ENCODE results near the gene GIT2.
"Not testable (repeated sequence)": the region's sequence is repeated elsewhere in the genome, so short reads cannot be mapped to it uniquely, and the experiment has no call there.

The GIT2 gene

DNA sequence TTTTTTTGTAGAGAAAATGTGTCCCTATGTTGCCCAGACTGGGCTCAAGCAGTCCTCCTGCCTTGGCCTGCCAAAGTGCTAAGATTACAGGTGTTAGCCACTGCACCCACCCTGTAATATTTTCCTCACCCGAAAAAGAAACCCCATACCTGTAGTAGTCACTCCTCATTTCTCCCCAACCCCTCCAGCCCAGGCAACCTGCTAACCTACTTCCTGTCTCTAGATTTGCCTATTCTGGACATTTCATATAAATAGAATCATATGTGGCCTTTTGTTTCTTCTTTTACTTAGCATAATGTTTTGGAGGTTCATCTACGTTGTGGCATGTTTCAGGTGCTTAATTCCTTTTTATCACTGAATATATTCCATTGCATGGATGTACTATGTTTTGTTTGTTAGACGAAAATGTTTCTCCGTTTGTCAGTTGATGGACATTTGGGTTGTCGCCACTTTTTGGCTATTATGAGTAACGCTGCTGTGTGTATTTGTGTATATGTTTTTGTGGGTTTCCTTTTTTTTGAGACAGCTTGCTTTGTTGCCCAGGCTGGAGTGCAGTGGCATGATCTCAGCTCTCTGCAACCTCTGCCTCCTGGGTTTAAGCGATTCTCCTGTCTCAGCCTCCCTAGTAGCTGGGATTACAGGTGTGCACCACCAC lies 9.3 kb upstream of the GIT2 start:
- DNase-seq, result no peak

DNA sequence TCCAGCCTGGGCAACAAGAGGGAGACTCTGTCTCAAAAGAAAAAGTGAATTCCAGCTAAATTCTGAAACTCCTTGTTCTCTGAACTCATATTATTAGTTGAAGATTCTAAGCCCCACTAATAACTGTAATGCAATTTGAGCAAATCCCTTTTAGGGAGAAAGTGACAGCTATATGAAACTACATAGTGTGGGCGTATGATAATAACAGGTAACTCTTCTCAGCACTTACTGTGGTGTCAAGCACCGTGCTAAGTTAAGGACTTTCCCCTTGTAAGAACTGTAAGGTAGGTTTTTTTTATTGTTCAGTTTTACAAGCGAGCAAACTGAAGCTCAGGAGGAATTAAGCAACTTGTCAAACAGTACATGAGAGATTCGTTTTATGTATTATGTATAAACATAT lies 8.4 kb upstream of the GIT2 start:
- DNase-seq, result no peak

DNA sequence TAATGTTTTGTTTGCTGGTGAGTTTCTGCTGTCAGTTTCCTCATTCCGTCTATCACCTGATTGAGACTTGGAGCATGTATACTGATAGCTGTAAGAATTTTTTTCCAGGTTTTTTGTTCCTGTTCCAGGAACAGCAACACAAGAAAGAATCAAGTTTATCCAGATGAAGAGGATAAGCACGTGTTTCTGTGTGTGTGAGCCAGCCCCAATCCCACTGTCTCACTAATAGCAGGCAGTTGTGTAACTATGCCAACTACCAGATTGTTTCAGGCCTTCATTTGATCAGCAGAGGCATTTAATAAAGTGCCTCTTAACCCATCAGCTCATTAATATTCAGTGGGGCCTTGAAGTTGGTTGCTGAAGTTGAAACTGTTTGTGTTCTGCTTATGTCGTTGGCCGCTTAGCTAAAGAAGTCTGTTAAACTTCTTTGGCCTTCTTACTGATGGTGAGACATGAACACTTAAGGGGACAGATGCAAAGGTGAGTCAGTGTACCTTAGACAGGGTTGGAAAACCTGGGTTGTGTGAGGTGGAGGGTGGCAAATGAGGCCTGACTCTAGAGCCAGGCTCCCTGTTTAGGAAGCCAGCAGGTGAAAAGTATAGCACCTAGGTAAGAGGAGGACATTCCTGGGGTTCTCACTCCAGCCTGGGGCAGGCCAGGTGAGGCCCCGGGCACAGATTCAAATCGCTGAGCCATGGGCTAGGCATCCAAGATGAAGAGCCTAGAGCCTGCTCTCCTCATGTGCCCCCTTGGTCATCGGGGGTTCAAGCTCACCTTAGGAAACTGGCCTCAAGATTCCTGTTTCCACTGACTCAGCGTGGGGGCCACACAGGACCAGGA lies 6.7 kb upstream of the GIT2 start:
- no peak for DNase-seq

DNA sequence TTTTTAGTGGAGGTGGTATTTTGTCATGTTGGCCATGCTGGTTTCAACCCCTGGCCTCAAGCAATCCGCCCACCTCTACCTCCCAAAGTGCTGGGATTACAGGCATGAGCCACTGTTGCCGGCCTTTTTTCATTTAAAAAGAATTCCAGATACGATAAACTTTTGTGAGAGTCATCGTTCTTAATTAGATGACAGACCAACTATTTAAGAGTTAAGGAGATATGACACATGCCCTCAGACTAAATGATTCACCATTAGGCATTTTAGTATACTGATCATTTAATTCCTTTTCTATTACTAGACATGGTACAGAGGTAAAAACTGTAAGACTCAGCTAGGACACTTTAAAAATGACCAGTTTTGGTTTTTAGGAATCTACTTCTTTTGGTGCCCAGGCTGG lies 5.4 kb upstream of the GIT2 start:
- no peak for DNase-seq

DNA sequence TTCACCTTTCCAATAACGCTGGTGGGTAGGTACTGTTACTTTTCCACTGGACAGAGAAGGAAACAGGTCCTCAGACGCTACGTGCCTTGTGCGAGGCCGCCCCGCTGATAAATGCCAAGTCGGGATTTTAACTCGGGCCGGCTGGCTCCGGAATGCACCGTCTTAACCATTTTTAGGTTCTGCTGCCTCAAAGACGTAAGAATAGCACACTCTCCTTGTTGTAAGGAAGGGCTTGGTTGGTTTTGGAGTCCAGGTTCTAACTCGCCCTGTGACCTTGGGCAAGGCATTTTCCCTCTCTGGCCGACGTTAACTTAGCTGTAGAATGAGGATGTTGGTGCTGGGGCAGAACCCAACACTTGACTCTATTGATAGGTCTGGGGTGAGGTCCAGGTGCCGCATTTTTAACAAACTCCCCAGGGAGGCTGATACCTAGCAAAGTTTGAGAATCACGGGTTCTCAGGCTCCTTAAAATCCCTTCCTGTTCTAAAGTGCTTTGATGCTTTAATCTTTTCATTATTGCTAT lies 3.9 kb upstream of the GIT2 start:
- DNase-seq, result peak; percentile 33

DNA sequence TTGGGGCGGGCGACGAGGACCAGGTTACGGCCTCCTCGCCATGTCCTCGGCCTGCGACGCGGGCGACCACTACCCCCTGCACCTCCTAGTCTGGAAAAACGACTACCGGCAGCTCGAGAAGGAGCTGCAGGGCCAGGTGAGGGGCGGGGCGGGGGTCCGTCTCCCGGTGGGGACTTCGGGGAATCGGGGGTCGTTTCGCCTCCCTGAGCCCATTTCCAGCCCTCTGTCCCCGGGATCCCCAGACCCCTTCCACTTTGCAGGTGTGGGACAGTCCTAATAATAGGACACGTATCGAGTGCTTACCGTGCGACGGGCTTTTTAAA lies 3.4 kb upstream of the GIT2 start:
- DNase-seq, result no peak

DNA sequence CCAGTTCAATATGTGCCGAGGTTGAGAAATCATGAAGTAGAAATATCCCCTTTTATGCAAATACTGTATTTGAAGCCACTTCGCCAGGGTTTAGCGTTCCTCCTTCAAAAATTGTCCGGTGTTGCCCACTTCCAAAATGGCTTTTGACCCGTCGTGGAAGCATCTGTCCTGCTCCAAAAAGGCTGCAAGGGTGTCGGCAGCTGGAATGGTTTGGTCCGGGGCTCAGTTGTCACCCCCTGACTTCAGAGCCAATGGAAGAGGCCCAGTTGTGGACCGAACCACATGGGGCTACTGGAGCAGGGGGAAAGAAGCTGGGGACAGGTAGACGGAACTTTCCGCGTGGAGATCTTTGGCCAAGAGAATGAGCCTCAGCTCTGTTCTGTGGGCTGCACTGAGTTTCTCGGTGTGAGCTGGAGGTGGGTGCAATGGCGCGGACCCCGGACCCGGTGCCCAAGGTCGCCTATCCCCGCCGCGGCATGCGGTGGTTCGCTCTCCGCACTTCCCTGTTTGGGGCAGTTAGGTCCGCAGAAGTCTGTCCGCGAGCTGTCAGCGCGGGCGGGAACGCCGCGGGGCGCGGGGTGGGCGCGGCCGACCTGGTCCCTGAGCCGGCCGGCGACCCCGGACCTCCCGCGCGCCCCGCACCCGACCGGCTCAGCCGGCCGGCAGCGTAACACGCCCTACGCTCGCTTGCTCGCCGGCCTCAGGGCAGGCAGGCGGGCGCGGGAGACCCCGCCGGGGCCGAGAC lies 2.9 kb upstream of the GIT2 start, which contains the start of gene ANKRD13A:
ANKRD13A (plus strand) TSS at position 527 of the 745 bp plus-strand sequence. CDS start 259 bp downstream, outside the sequence.
- DNase-seq, result peak; percentile 85

DNA sequence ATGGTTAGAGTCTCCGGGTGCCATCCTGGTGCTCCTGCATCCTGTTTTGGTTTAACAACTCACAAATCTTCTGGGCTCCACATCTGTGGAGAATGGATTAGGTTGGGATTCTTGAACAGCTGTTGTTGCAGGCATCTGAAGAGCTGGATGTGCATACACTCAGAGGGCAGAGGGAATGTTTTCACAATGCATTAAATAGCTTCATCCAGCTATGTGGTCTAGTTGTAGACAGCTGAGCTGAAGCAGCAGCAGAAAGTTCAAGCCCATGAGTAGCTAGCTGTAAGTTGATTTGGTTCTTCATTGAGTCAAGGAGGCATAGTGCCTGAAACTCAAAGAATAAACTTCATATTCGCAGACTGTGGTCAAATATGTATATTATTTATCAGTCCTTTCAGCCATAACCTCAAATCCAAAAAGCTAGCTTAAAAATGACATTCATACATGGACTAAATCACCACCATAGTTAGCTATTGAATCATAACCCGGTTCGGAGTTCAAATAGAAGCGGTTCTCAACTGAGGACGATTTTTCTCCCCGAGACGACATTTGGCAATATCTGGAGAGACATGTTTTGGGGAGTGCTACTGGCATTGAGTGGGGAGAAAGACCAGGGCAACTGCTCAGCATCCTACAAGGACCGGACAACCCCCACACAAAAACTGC lies 2.2 kb upstream of the GIT2 start:
- no peak for DNase-seq

DNA sequence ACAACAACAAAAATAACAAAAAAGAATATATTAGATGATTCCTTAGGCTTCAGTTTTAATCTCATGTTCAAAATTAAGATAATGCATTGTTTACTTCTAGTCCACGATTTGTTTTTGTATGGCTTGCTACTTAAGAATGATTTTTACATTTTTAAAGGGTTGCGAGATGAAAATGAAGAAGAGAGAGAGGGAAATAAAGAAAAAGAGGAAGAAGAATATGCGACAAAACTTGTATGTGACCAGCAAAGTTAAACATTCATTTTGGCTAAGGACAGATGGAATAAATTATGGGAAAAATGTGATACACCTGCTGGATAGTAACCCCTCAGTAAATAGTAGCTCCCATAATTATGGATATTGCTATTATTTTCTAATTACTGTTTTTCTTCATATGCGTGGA lies 1.2 kb upstream of the GIT2 start:
- no peak for DNase-seq

DNA sequence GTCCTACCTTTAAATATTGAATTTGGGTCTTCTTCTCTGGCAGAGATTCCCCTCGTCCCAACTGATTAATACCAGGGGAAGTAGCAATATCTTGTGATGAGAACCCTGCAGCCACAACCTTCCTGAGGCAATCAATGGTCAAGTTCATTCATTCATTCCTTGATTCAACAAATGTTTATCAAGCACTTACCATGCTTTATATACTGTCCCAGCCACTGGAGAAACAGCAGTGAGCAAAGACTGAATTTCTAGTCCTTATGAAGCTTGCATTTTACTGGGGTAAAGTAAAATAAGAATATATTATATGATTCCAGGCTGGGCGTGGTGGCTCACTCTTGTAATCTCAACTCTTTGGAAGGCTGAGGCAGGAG lies 300 bp upstream of the GIT2 start:
- DNase-seq, result no peak

DNA sequence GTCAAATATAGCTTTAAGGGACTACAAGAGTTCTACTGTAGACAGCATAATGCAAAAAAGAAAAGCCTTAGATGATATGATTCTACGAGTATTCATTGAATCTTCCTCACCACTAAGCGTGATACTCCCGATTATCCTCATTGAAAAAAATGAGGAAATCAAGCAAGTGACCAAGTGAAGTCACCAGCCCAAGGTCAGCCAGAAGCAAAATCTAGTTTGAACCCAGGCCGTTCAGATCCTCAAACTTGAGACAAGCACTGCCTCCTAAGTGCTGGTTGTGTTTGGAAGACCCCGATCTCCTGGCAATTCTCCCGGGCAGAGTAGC lies 845 bp downstream of the GIT2 start:
- no peak for DNase-seq

DNA sequence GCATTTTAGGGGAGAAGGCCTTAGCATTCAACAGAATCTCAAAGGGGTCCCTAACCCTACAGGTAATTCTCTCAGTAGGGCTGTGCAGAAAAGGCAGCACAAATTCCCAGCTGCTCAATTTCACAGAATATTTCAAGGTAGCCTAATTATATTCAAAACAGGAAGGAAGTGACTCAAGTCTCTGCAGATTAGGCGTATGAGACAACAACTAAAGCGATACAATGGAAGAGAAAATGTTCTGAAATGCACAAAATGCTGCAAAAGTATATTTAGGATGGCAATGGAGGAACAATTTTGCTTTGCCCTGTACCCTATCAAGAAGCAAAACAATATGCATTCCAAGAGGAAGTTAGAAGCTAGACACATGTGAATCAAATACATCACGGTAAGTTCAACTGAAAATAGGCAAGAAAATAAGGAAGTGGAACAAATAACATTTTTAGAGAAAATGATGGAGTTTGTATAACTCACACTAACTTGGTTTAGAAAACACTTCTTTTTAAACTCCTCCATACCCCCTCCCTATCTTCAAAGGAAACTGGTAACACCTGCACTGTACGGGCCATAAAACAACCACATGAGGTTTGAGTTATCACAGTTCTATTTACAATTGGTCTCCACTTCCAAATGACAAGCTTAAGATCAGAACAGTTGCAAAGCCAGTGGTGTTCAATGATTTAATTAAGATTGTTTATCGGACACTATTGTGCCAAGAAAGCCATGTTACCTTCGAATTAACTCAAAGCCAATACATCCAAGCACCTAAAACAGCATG lies 1.6 kb downstream of the GIT2 start:
- DNase-seq, result no peak

DNA sequence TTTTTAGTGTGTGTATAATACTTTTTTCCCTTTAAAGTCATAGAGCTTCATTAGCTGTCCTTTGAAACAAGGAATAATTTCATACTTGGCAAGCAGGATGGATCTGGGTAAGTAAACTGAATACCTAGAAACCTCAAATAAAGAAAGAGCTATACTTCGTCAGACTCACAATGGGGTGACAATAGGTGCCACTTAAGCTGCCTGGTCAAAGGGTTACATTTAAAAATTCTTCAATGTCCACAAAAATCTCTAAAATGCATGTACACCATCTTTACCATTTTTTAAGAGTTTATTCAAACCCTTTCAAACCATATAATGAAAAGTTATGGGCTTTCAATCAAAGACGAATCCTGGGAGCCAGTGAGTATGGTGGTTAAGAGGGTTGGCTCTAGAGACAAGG lies 3.1 kb downstream of the GIT2 start:
- DNase-seq, result no peak

DNA sequence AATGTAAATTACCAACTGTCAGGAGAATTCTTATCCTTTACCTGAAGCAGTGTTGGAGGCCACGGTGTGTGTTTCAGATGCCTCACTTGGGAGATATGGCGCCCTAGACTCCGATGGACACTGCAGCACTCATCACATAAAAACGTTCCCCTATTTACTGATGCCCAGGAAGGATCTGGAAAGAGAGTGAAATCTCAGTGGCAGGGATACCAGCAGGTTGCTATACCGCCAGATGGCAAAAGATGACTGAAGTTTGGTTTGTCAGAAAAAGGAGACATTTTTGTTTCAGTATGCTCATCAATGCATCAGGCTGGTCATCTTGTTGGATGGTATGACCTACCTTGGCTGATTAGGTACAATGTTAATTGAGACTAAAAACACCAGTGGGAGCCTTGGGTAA lies 4.6 kb downstream of the GIT2 start:
- no peak for DNase-seq

DNA sequence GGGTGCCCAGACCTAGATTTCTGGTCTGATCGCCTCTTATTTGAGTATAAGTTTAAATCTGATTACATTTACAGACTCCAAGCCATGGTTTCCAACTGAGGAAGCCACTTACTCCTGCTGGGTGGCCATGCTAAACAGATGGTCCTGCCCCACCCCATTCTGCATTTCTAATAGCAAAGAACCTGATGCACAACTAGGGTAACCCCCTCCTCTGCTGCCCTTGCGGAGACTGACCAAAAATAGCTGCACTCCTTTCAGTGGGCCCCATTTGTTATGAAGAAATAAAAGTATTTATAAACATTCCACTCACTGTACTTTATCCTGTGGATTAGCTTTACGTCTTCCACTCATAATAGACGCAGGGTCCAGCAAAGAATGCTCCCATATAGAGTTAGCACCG lies 6.8 kb downstream of the GIT2 start:
- no peak for DNase-seq

DNA sequence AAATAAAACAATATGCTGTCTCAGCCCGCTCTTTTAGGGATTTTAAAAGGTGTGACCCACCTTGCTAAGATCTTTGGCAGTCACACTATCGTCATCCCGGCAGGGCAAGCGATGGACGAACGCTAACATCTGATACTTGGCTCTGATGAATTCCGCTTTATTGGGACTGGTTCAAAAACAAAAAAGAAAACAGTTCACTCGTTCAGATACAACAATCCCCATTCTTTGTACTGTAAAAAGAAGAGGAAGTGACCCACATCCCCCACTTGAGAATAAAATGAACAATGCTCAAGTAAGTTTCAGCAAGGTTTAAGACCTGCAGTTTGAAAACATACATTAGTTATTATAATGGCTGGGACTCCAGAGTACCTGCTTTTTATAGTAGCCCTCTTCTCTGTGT lies 7.3 kb downstream of the GIT2 start:
- DNase-seq, result no peak

DNA sequence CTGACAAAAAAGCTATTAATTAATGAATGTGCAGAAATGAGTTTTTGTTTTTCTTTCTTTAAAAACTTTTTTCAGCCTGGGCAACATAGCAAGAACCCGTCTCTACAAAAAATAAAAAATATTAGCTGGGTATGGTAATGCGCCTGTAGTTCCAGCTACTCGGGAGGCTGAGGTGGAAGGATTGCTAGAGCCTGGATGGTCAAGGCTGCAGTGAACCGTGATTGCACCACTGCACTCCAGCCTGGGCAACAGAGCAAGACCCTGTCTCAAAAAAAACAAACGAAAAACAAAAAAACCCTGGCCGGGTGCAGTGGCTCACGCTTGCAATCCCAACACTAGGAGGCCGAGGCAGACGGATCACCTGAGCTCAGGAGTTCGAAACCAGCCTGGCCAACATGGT lies 7.9 kb downstream of the GIT2 start:
- no peak for DNase-seq

DNA sequence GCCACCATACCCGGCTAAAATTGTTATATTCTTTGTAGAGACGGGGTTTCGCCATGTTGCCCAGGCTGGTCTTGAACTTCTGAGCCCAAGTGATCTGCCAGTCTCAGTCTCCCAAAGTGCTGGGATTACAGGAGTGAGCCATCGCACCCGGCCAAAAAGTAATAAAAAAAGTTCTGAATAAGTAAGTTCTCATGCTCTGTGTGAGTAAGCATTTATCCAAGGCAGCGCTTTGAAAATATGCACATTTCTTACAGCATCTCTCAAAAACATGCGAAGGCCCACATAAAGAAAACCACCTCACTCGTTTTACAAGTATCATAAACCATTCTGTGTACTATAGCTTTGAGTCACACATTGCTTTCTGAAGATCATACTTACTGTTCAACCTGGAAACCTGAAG lies 8.6 kb downstream of the GIT2 start:
- no peak for DNase-seq

DNA sequence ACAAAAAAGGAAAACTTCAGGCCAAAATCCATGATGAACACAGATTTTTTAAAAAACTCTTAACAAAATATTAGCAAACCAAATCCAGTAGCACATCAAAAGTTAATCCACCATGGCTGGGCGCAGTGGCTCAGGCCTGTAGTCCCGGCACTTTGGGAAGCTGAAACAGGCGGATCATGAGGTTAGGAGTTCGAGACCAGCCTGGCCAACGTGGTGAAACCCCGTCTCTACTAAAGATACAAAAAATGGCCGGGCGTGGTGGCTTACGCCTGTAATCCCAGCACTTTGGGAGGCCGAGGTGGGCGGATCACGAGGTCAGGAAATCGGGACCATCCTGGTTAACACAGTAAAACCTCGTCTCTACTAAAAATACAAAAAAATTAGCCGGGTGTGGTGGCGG lies 9.9 kb downstream of the GIT2 start:
- not testable (repeated sequence) for DNase-seq

DNA sequence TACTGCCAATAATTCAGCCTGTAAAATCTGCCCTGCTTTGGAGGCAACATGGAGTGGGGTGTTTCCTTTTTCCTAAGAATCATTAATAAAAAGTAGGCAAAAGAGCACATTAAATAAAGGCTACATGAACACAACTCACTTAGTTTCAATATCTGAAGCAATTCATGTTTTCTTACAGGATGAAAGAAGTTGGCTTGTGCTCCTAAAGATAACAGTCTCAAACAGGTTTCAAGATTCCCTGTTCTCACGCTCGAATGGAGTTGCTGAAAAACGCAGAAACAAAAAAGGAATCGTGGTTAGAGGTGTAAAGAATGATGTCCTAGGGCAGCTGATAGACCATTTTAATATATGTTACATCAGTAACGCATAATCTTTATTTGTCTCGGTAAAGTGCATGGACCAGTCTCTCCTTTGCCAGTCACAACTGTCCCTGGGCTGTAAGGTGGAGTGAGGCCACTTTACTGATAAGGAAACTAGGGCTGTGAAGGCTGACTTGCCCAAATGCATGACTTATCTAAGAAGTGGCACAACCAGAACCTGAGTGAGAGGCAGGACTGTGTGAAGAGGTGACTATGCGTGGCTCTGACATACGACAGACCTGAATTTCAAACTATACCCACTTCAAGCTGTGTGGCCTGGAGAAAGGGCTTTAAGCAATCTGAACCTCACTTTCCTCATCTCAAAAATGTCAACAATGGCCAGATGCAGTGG lies 12.6 kb downstream of the GIT2 start:
- DNase-seq, result no peak

DNA sequence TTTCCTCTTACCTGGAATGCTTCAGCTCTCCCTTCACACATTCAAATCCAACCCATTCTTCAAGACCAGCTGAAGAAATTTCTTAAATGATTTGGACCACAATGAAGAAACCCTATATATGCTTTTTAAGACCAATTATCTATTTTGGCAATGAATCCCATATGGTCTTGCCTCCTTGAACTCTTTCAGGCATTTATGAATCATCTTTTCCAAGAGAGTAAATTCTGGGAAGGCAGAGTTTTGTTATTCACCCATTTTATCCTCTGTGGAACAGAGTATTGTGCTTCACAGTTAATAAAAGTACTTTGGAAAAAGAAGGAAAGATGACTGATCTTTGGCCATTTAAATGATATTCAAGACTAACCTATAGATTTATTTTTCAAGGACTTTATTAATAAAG lies 14.0 kb downstream of the GIT2 start:
- DNase-seq, result no peak

DNA sequence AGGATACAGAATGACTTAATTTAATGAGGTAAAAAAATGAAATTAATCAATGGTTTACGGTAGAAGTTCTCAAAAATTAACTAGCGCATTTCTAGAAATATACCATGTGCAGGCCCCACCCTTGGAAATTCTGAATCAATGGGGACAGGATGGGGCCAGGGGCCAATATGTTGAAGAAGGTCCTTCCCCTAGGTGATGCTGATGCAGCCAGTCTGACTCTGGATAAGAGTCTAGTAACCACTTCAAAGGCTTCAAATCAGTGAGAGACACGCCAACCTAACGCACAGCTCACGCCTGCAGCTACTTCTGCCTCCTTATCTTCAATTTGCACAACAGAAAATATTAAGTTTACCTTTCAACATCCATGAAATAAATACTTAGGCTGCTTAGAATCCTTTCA lies 14.9 kb downstream of the GIT2 start:
- peak; percentile 25 for DNase-seq
